HEK293T (cell line): Measurements from ENCODE around the gene RNF114.

Experiments
- ARNT ChIP-seq: fragments of 450-650 bp; IDR thresholded peaks from 2 replicates; pipeline ENCODE4 v1.6.1; 2017; ENCODE audit warnings: mild to moderate bottlenecking
- BHLHE40 ChIP-seq: fragments of 450-650 bp; IDR thresholded peaks from 2 replicates; pipeline ENCODE4 v1.6.1; 2016; ENCODE audit warnings: mild to moderate bottlenecking, moderate library complexity, borderline replicate concordance
- CTBP1 ChIP-seq: fragments of 450-650 bp; IDR thresholded peaks from 2 replicates; pipeline ENCODE4 v1.6.1; 2016; ENCODE audit warnings: borderline replicate concordance
- ELF4 ChIP-seq: fragments of 450-650 bp; IDR thresholded peaks from 2 replicates; pipeline ENCODE4 v1.6.1; 2017; ENCODE audit warnings: antibody characterized with exemption
- FOXA1 ChIP-seq: fragments of 450-650 bp; IDR thresholded peaks from 2 replicates; pipeline ENCODE4 v1.6.1; 2016; ENCODE audit warnings: mild to moderate bottlenecking
- FOXK2 ChIP-seq: fragments of 450-650 bp; IDR thresholded peaks from 2 replicates; pipeline ENCODE4 v1.6.1; 2016; ENCODE audit warnings: mild to moderate bottlenecking
- LEF1 ChIP-seq: fragments of 450-650 bp; IDR thresholded peaks from 2 replicates; pipeline ENCODE4 v1.6.1; 2017; ENCODE audit warnings: mild to moderate bottlenecking, borderline replicate concordance
- NFRKB ChIP-seq: fragments of 450-650 bp; IDR thresholded peaks from 2 replicates; pipeline ENCODE4 v1.6.1; 2016; ENCODE audit warnings: mild to moderate bottlenecking, moderate library complexity
- SP1 ChIP-seq: fragments of 450-650 bp; IDR thresholded peaks from 2 replicates; pipeline ENCODE4 v1.6.1; 2017
- SUZ12 ChIP-seq: fragments of 450-650 bp; IDR thresholded peaks from 2 replicates; pipeline ENCODE4 v1.6.1; 2016; ENCODE audit warnings: mild to moderate bottlenecking
- TARDBP ChIP-seq: fragments of 450-650 bp; IDR thresholded peaks from 2 replicates; pipeline ENCODE4 v1.6.1; 2016

GRCh38 chr20:49956689-49957088, 20.5 kb downstream of the RNF114 start:
- no peak for TF ChIP-seq CTBP1
- no peak for TF ChIP-seq SP1
- TF ChIP-seq ARNT, result no peak
- no peak for TF ChIP-seq SUZ12
- no peak for TF ChIP-seq NFRKB
- no peak for TF ChIP-seq FOXK2
- TF ChIP-seq TARDBP, result no peak
- TF ChIP-seq BHLHE40, result no peak
- no peak for TF ChIP-seq LEF1
- TF ChIP-seq FOXA1, result no peak
- no peak for TF ChIP-seq ELF4
